HG02678 (cell line): ENCODE data around the gene KRTAP4-16.
"Not testable (repeated sequence)": the region's sequence is repeated elsewhere in the genome, so short reads cannot be mapped to it uniquely, and the experiment has no call there.

Experiments
- ATAC-seq: cut with Tn5 transposase; IDR thresholded peaks from one replicate; pipeline ENCODE4 v1.9.1; 2021; ENCODE audit warnings: mild to moderate bottlenecking, moderate library complexity; ENCODE audit not compliant: unreplicated experiment

The KRTAP4-16 gene

GRCh38 chr17:41101586-41102259, at the start of gene KRTAP4-16:
KRTAP4-16 (minus strand) TSS chr17:41102209; CDS start chr17:41102209, 0 bp downstream.
- no peak for ATAC-seq

GRCh38 chr17:41151525-41151924, 49.5 kb upstream of the KRTAP4-16 start:
- no peak for ATAC-seq

- ATAC-seq, result no peak
These were observed 48.0 kb upstream of the KRTAP4-16 start for GRCh38 chr17:41150026-41150425.

- ATAC-seq, result no peak
These were observed 47.6 kb upstream of the KRTAP4-16 start, which contains the start of gene KRTAP4-5 for GRCh38 chr17:41149652-41149985. KRTAP4-5 (minus strand) TSS chr17:41149825; CDS start chr17:41149767, 58 bp downstream.

GRCh38 chr17:41148971-41149651, 47.1 kb upstream of the KRTAP4-16 start:
- ATAC-seq, result not testable (repeated sequence)

- ATAC-seq, result no peak
These were observed 45.7 kb upstream of the KRTAP4-16 start for GRCh38 chr17:41147531-41148204.

GRCh38 chr17:41145261-41145660, 43.3 kb upstream of the KRTAP4-16 start:
- no peak for ATAC-seq

- ATAC-seq, result no peak
These were observed 42.8 kb upstream of the KRTAP4-16 start for GRCh38 chr17:41144846-41145245.

- no peak for ATAC-seq
These were observed 39.4 kb upstream of the KRTAP4-16 start for GRCh38 chr17:41141361-41141760.

GRCh38 chr17:41140360-41141131, 38.5 kb upstream of the KRTAP4-16 start, which contains the start of gene KRTAP4-6:
KRTAP4-6 (minus strand) TSS chr17:41140544; CDS start chr17:41140487, 57 bp downstream.
- no peak for ATAC-seq

- not testable (repeated sequence) for ATAC-seq
These were observed 37.9 kb upstream of the KRTAP4-16 start for GRCh38 chr17:41139865-41140264.

- no peak for ATAC-seq
These were observed 32.1 kb upstream of the KRTAP4-16 start for GRCh38 chr17:41133880-41134735.

- no peak for ATAC-seq
These were observed 30.0 kb upstream of the KRTAP4-16 start for GRCh38 chr17:41131979-41132378.

GRCh38 chr17:41127371-41127770, 25.4 kb upstream of the KRTAP4-16 start:
- ATAC-seq, result no peak

GRCh38 chr17:41126412-41126811, 24.4 kb upstream of the KRTAP4-16 start:
- ATAC-seq, result no peak

GRCh38 chr17:41125064-41125463, 23.1 kb upstream of the KRTAP4-16 start:
- no peak for ATAC-seq

- not testable (repeated sequence) for ATAC-seq
These were observed 22.0 kb upstream of the KRTAP4-16 start, which contains the start of gene KRTAP4-12 for GRCh38 chr17:41123991-41124371. KRTAP4-12 (minus strand) TSS chr17:41124182; CDS start chr17:41124122, 60 bp downstream.

GRCh38 chr17:41123292-41123990, 21.4 kb upstream of the KRTAP4-16 start:
- ATAC-seq, result not testable (repeated sequence)

GRCh38 chr17:41121742-41122141, 19.7 kb upstream of the KRTAP4-16 start:
- no peak for ATAC-seq
